Thoracic aorta (tissue), 2 donors: ENCODE measurements around the gene EVPL. TPM values are rescaled to one million over a fixed set of nuclear protein-coding genes. Genes with fewer than 3 reads are reported as not detected.

Experiments
- ATAC-seq: fragments of 150-250 bp; one replicate; pipeline ENCODE4 v1.8.0; 2017; ENCODE audit warnings: low read depth; ENCODE audit not compliant: insufficient number of reproducible peaks, low FRiP score
- DNase-seq: peaks from one replicate; pipeline ENCODE4 v3.0.0-alpha.2; 2020; ENCODE audit warnings: low spot score
- H3K27ac ChIP-seq, 2 donors: fragments of 200-600 bp; sonication (generic); 1 replicate in 1 of 2; 2 replicates in 1 of 2; pipeline ENCODE4 v1.5.1; 2016; ENCODE audit warnings: mild to moderate bottlenecking in 2 of 2, moderate library complexity in 2 of 2
- H3K27me3 ChIP-seq: fragments of 200-600 bp; sonication (generic); replicated peaks from 2 replicates; pipeline ENCODE4 v1.6.0; 2016; ENCODE audit warnings: mild to moderate bottlenecking; ENCODE audit not compliant: insufficient read depth
- H3K36me3 ChIP-seq: fragments of 200-600 bp; sonication (generic); one replicate; pipeline ENCODE4 v1.5.1; 2016
- H3K4me1 ChIP-seq, 2 donors: fragments of 200-600 bp; sonication (generic); 1 replicate in 1 of 2; 2 replicates in 1 of 2; pipeline versions ENCODE4 v1.5.1 to v1.6.0; 2016; ENCODE audit warnings: low read depth in 2 of 2, mild to moderate bottlenecking in 1 of 2; ENCODE audit not compliant: control insufficient read depth in 1 of 2
- H3K4me3 ChIP-seq: fragments of 200-600 bp; sonication (generic); 2 replicates; pipeline ENCODE4 v1.5.1; 2016; ENCODE audit warnings: mild to moderate bottlenecking
- H3K9me3 ChIP-seq: fragments of 200-600 bp; sonication (generic); 2 replicates; pipeline ENCODE4 v1.5.1; 2016
- total RNA-seq, 2 donors: library from RNA; depleted of rRNA; stranded (reverse); fragments of >200 nt; gene quantifications; one replicate each; pipeline versions ENCODE4 v1.1.0 to v1.2.3, GENCODE V29; 2016
- TF ChIP-seq, protein P1 (sequence below): fragments of 200-600 bp; sonication (generic); IDR thresholded peaks from one replicate; pipeline ENCODE4 v1.5.1; 2019; ENCODE audit warnings: antibody characterized with exemption

The EVPL gene
- total RNA-seq, 2 donors from 2014 or later: 1.4 to 1.6 TPM

DNA sequence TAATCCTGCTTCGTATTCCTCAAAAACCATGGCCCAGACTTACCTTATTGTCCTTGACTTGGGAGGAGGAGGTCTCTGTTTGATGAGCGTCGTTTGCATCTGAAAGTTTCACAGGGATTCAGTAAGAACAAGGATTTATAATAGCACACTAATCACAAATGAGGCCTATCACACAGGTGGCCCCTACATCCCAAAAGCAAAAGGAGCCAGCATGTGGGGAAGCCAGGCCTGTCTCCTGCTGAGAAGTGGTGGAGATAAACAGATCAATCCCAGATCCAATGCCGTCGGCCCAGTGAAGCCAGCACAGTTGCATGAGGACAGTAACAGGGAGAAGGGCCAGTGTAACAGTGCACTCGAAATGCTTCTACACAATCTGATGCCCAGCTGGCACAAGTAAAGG, 13.3 kb upstream of the EVPL start:
- DNase-seq (no peak), ATAC-seq (no peak)
- peaks cover 68% of the 10 kb centered on the region for H3K36me3 ChIP-seq
- no peak overlapping the region for H3K27ac ChIP-seq
- H3K4me1 ChIP-seq: no peaks in the 10 kb centered on the region
- no peaks in the 10 kb centered on the region for H3K9me3 ChIP-seq
- no peak overlapping the region for H3K4me3 ChIP-seq
- TF ChIP-seq, protein P1, sequence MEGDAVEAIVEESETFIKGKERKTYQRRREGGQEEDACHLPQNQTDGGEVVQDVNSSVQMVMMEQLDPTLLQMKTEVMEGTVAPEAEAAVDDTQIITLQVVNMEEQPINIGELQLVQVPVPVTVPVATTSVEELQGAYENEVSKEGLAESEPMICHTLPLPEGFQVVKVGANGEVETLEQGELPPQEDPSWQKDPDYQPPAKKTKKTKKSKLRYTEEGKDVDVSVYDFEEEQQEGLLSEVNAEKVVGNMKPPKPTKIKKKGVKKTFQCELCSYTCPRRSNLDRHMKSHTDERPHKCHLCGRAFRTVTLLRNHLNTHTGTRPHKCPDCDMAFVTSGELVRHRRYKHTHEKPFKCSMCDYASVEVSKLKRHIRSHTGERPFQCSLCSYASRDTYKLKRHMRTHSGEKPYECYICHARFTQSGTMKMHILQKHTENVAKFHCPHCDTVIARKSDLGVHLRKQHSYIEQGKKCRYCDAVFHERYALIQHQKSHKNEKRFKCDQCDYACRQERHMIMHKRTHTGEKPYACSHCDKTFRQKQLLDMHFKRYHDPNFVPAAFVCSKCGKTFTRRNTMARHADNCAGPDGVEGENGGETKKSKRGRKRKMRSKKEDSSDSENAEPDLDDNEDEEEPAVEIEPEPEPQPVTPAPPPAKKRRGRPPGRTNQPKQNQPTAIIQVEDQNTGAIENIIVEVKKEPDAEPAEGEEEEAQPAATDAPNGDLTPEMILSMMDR: no peak
- no peaks in the 10 kb centered on the region for H3K27me3 ChIP-seq

DNA sequence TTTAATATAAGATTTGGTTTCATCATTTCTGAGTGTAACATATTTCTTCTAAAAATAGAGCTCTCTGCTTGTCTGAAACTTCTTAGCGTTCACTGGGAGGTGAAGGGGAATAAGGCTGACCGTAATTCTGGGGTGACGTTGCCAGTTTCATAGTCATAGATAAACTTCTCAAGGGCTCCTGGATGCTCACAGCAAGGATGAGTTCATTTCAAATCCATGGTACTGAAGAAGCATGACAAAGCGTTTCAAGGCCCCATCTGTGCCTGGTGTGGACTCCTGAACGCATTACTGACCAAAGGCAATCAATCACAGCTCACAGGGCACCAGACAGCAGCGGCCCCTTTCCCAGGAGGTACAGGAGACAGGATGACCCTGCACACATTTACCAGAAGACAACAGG, 12.0 kb upstream of the EVPL start:
- no peak for DNase-seq
- Histone ChIP-seq H3K4me3 (no peak overlapping the region), H3K36me3 (peaks cover 56% of the 10 kb centered on the region), H3K4me1 (no peaks in the 10 kb centered on the region), H3K27ac (no peak overlapping the region), H3K27me3 (no peaks in the 10 kb centered on the region), H3K9me3 (no peaks in the 10 kb centered on the region)
- ATAC-seq: no peak
- TF ChIP-seq, protein P1: no peak

DNA sequence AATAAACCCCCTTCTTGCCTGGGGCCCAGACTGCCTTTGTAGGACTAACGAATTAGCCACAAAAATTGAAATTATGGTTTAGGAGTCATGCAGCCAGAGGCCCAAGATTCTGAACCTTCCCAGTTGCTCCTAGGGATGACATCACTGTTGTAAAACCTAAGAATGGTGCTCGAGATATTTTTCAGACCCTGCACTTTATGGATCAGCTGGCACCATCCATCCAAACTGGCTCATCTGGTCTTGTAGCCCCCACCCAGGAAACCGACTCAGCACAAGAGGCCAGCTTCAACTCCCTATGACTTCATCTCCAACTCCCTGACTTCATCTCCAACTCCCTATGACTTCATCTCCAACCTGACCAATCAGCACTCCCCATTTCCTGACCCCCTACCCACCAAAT, 10.9 kb upstream of the EVPL start:
- peaks cover 45% of the 10 kb centered on the region for H3K36me3 ChIP-seq
- no peak overlapping the region for H3K4me3 ChIP-seq
- ATAC-seq (no peak), DNase-seq (no peak)
- no peaks in the 10 kb centered on the region for H3K4me1 ChIP-seq
- H3K27me3 ChIP-seq: no peaks in the 10 kb centered on the region
- no peaks in the 10 kb centered on the region for H3K9me3 ChIP-seq
- H3K27ac ChIP-seq: no peak overlapping the region
- TF ChIP-seq, protein P1: no peak

DNA sequence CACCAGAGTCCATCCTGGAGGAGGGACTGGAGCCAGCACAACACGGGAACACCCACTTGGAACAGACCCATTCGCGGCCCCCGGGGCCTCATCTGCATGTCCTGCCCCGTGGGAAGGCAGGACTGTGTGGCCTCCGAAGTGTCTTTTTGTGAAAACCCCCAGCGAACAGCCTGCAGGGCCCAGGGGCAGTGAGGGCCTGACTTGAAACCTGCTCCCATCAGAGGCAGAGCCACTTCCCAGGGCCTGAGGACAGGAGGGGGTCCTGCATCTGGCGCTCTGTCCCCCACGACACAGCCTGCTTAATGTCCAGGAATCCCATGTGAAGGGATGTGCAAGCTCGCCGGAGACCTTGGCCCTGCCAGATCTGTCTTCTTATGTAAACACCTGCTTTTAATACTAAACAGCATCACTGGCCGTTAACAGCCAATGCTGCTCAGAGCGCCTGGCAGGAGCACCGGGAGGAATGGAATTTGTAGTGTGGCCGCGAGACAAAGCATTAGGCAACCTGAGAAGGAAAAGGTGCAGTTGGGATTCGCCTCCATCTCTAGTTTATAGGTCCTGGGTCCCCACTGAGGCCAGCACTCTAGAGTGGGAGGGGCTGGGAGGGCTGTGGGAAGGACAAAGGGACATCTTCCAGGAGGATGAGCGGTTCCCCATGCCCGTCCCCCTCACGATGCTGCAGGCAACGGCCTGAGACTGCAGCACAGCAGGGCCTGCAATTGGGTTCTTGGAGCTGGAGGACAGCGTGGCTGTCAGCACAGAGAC, 9.6 kb upstream of the EVPL start:
- no peaks in the 10 kb centered on the region for H3K27me3 ChIP-seq
- H3K4me3 ChIP-seq: no peak overlapping the region
- ATAC-seq (no peak), DNase-seq (no peak)
- H3K4me1 ChIP-seq: no peaks in the 10 kb centered on the region
- H3K9me3 ChIP-seq: no peaks in the 10 kb centered on the region
- TF ChIP-seq, protein P1: no peak
- H3K36me3 ChIP-seq: peaks cover 33% of the 10 kb centered on the region
- no peak overlapping the region for H3K27ac ChIP-seq

DNA sequence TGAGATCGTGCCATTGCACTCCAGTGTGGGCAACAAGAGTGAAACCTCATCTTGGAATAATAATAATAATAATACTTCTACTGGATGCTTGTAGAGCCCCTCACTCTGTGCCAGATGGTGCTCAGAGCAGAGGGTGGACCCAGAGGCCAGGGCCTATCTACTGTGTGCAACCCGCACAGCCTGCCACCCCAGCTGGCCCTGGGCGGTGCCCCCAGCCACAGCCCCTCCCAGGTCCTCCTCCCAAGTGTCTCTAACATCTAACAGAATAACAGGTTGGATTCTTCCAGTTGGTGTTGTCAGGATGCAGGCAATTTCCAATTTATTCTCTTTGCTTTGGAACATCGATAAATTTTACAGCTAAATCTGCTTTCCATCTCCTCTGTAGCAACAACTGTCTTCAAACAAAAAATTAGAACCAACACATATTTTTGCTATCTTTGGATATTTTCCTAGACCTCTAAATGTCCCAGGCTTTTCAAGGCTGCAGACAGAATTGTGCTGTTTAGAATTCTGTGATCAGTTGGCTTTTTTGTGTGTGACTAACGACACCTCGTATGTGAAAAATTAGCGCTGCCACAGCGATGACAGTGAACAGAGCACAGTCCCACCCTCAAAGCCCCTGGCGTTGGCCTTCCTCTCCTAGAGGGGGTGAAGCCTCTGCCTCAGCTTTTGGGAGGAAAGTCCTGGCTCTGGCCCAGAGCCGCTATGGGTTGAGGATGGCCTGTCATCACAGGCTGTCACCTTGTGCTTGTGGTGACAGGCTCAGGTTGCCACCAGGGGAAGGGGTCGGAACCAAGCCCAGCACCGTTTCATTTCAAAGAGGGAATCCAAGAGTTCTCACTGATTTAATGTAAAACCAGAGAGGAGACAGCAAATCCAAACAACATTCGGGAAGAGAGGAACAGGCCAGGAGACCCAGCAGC, 7.6 kb upstream of the EVPL start:
- Histone ChIP-seq H3K27ac (no peak overlapping the region), H3K4me3 (no peak overlapping the region), H3K36me3 (peaks cover 15% of the 10 kb centered on the region), H3K27me3 (no peaks in the 10 kb centered on the region), H3K4me1 (no peaks in the 10 kb centered on the region), H3K9me3 (no peaks in the 10 kb centered on the region)
- TF ChIP-seq, protein P1: no peak
- DNase-seq (no peak), ATAC-seq (no peak)
